Spleen (tissue), 11 donors: ENCODE results near the gene ZG16. TPM values are rescaled to one million over a fixed set of nuclear protein-coding genes. Genes with fewer than 3 reads are reported as not detected.

Source experiments
- DNase-seq: peaks from one replicate; pipeline ENCODE4 v3.0.0-alpha.2; 2020
- H3K27ac ChIP-seq, 8 donors: fragments of 200-600 bp; sonication (generic) in 7 of 8; 1 replicate in 4 of 8; 2 replicates in 4 of 8; pipeline versions ENCODE4 v1.5.0 to v1.8.0; 2016 to 2021; ENCODE audit warnings: inconsistent platforms in 4 of 8, mild to moderate bottlenecking in 4 of 8, moderate library complexity in 1 of 8
- H3K27me3 ChIP-seq, 7 donors: fragments of 200-600 bp; sonication (generic) in 6 of 7; replicated peaks in 1 of 7; 1 replicate in 4 of 7; 2 replicates in 3 of 7; pipeline versions ENCODE4 v1.5.0 to v1.8.0; 2016 to 2021; ENCODE audit warnings: inconsistent platforms in 3 of 7, mild to moderate bottlenecking in 1 of 7
- H3K36me3 ChIP-seq, 6 donors: fragments of 200-600 bp; sonication (generic) in 5 of 6; 1 replicate in 4 of 6; 2 replicates in 2 of 6; pipeline versions ENCODE4 v1.5.0 to v1.8.0; 2016 to 2021; ENCODE audit warnings: inconsistent platforms in 2 of 6
- H3K4me1 ChIP-seq, 6 donors: fragments of 200-600 bp; sonication (generic) in 5 of 6; 1 replicate in 3 of 6; 2 replicates in 3 of 6; pipeline versions ENCODE4 v1.5.0 to v1.8.0; 2016 to 2021; ENCODE audit warnings: inconsistent platforms in 3 of 6
- H3K4me3 ChIP-seq, 8 donors: fragments of 200-600 bp; sonication (generic) in 7 of 8; 1 replicate in 4 of 8; 2 replicates in 4 of 8; pipeline versions ENCODE4 v1.5.0 to v1.8.0; 2016 to 2021; ENCODE audit warnings: inconsistent platforms in 4 of 8, mild to moderate bottlenecking in 4 of 8, moderate library complexity in 2 of 8
- H3K9me3 ChIP-seq, 8 donors: fragments of 200-600 bp; sonication (generic) in 7 of 8; 1 replicate in 4 of 8; 2 replicates in 4 of 8; pipeline versions ENCODE4 v1.5.0 to v1.8.0; 2016 to 2021; ENCODE audit warnings: inconsistent platforms in 4 of 8
- CTCF ChIP-seq, 11 experiments: fragments of 200-600 bp in 7 of 11; fragments of 450-650 bp in 4 of 11; sonication (generic) in 4 of 11; IDR thresholded peaks in 8 of 11; conservative IDR thresholded peaks in 3 of 11; 1 replicate in 7 of 11; 2 replicates in 4 of 11; pipeline versions ENCODE4 v1.4.0 to v1.8.0; 2016 to 2021; ENCODE audit warnings: antibody characterized with exemption in 11 of 11, inconsistent platforms in 4 of 11, mild to moderate bottlenecking in 1 of 11
- POLR2A ChIP-seq, 3 donors: fragments of 450-650 bp; IDR thresholded peaks; one replicate each; pipeline ENCODE4 v1.5.1; 2017; ENCODE audit warnings: antibody characterized with exemption in 3 of 3, mild to moderate bottlenecking in 1 of 3
- POLR2AphosphoS5 ChIP-seq, 3 donors: sonication (generic); formaldehyde crosslinking; IDR thresholded peaks; one replicate each; pipeline ENCODE4 v1.5.1; 2017; ENCODE audit warnings: antibody characterized with exemption in 3 of 3
- WGBS, 5 donors: extraction: QIAGEN DNeasy Blood & Tissue Kit in 3 of 5; methylation state at CpG; one replicate each; pipeline versions ENCODE4 v1.1.5 to v1.1.7; 2013 to 2018; 5-methylcytosine and 5-hydroxymethylcytosine counted together
- intact Hi-C: fragments of 100-400 bp; cut with DNase I; formaldehyde crosslinking; loops from one replicate; pipeline ENCODE4 v1.15.0; 2023; ENCODE audit warnings: low total_unique reads
- polyA plus RNA-seq, 3 donors: library from polyadenylated mRNA; stranded (reverse); fragments of 200-250 nt; gene quantifications; one replicate each; pipeline ENCODE4 v1.2.1, GENCODE V29; 2013
- total RNA-seq, 7 donors: library from RNA; depleted of rRNA in 3 of 7; stranded (reverse); fragments of >200 nt in 3 of 7; fragmentation: NEBNext Ultra II Directional in 4 of 7; extraction: Animal tissue kit (Norgen Biotek cat#: 25700) in 4 of 7; gene quantifications; one replicate each; pipeline versions ENCODE4 v1.1.0 to v1.2.1, GENCODE V29; 2016 to 2021
- donor health status: healthy with polysubstance abuse.
- donor health status: DM: no; HTN: no; CAD: no; lungs with moderate emphysema.
- donor health status: DM: no; HTN: no; CAD: no.
- donor health status: Bipolar disorder and iron deficiency.
- donor health status: healthy.
- donor health status: DM: no; HTN: no; CAD: no.
- donor health status: DM: yes; HTN: yes; CAD: no.

The ZG16 gene
- total and polyA plus RNA-seq, 10 donors: 0.06 to 0.07 TPM; not detected in 8

- intact Hi-C loops: no loop called here
- WGBS, 5 donors: 74 to 79% (median 76%) methylated on average over 15 of the region's 15 CpGs
- H3K36me3 ChIP-seq: no peaks in the 10 kb centered on the region
- peaks cover 0 to 6% (median 0%) of the 10 kb centered on the region in 6 donors for H3K4me1 ChIP-seq
- H3K27ac ChIP-seq: no peak overlapping the region
- H3K4me3 ChIP-seq: no peak overlapping the region
- DNase-seq: no peak
- no peaks in the 10 kb centered on the region for H3K9me3 ChIP-seq
- peaks cover 0 to 6% (median 0%) of the 10 kb centered on the region in 7 donors for H3K27me3 ChIP-seq
- no peak for TF ChIP-seq CTCF (IDR thresholded peaks at IDR 0.05 in 8 of 11, conservative IDR thresholded peaks at IDR 0.05 in 3 of 11)
- no peak for TF ChIP-seq POLR2AphosphoS5 (IDR thresholded peaks at IDR 0.05)
- no peak for TF ChIP-seq POLR2A (IDR thresholded peaks at IDR 0.05)
These were observed 12.7 kb upstream of the ZG16 start for GRCh38 chr16:29765167-29766032.

GRCh38 chr16:29766571-29766970 lies 11.5 kb upstream of the ZG16 start:
- TF ChIP-seq POLR2AphosphoS5 (IDR thresholded peaks at IDR 0.05): no peak
- no peak for TF ChIP-seq POLR2A (IDR thresholded peaks at IDR 0.05)
- no peak for TF ChIP-seq CTCF (IDR thresholded peaks at IDR 0.05 in 8 of 11, conservative IDR thresholded peaks at IDR 0.05 in 3 of 11)
- Histone ChIP-seq H3K9me3 (no peaks in the 10 kb centered on the region), H3K27me3 (no peaks in the 10 kb centered on the region), H3K27ac (no peak overlapping the region), H3K4me3 (no peak overlapping the region), H3K36me3 (no peaks in the 10 kb centered on the region), H3K4me1 (peaks cover 0 to 12% (median 0%) of the 10 kb centered on the region in 6 donors)
- WGBS, 5 donors: 77 to 86% (median 82%) methylated on average over 3 of the region's 3 CpGs
- no peak for DNase-seq
- intact Hi-C loops: no loop called here

GRCh38 chr16:29767062-29767461 lies 11.0 kb upstream of the ZG16 start:
- H3K36me3 ChIP-seq: no peaks in the 10 kb centered on the region
- DNase-seq: no peak
- no peak overlapping the region for H3K27ac ChIP-seq
- TF ChIP-seq POLR2AphosphoS5 (IDR thresholded peaks at IDR 0.05): no peak
- no peak for TF ChIP-seq POLR2A (IDR thresholded peaks at IDR 0.05)
- TF ChIP-seq CTCF (IDR thresholded peaks at IDR 0.05 in 8 of 11, conservative IDR thresholded peaks at IDR 0.05 in 3 of 11): no peak
- H3K4me3 ChIP-seq: no peak overlapping the region
- 90 to 98% (median 93%) methylated on average over 3 of the region's 3 CpGs for WGBS, 5 donors
- H3K4me1 ChIP-seq: peaks cover 0 to 15% (median 0%) of the 10 kb centered on the region in 6 donors
- H3K27me3 ChIP-seq: no peaks in the 10 kb centered on the region
- no peaks in the 10 kb centered on the region for H3K9me3 ChIP-seq
- intact Hi-C loops: no loop called here

GRCh38 chr16:29769507-29769906 lies 8.5 kb upstream of the ZG16 start:
- Histone ChIP-seq H3K4me3 (no peak overlapping the region), H3K36me3 (no peaks in the 10 kb centered on the region), H3K9me3 (no peaks in the 10 kb centered on the region), H3K4me1 (peaks cover 0 to 16% (median 0%) of the 10 kb centered on the region in 6 donors), H3K27ac (no peak overlapping the region), H3K27me3 (no peaks in the 10 kb centered on the region)
- no peak for TF ChIP-seq POLR2A (IDR thresholded peaks at IDR 0.05)
- no peak for TF ChIP-seq CTCF (IDR thresholded peaks at IDR 0.05 in 8 of 11, conservative IDR thresholded peaks at IDR 0.05 in 3 of 11)
- no peak for TF ChIP-seq POLR2AphosphoS5 (IDR thresholded peaks at IDR 0.05)
- DNase-seq: no peak
- intact Hi-C loops: no loop called here
- WGBS, 5 donors: 74 to 86% (median 79%) methylated on average over 2 of the region's 2 CpGs
